H1 (cell line): ENCODE results near the gene ATG4D. TPM values are rescaled to one million over a fixed set of nuclear protein-coding genes. Genes with fewer than 3 reads are reported as not detected.

Experiments
- CTCF ChIA-PET: fragments of 300-600 bp; sonication (Branson Sonifier 250); formaldehyde crosslinking; loops from one replicate; lab custom pipeline; 2021; ENCODE audit not compliant: partially characterized antibody; lab: Charles Lee
- POLR2A ChIA-PET: fragments of 300-600 bp; sonication (Branson Sonifier 250); formaldehyde crosslinking; loops from one replicate; lab custom pipeline; 2021; ENCODE audit warnings: inconsistent platforms; ENCODE audit not compliant: partially characterized antibody; lab: Charles Lee
- DNase-seq, 2 experiments: peaks; one replicate each; pipeline versions ENCODE4 v3.0.0 to v3.0.0-alpha.2; 2010 to 2022; ENCODE audit warnings: low spot score in 2 of 2, low read depth in 1 of 2, mixed read lengths in 1 of 2
- FAIRE-seq: peaks from 2 replicates; lab custom pipeline; 2011; peaks lifted over from hg19 to GRCh38; lab: Jason Lieb, UNC
- H2AFZ ChIP-seq: 2 replicates; pipeline ENCODE4 v1.8.1; 2012; ENCODE audit warnings: low read length, inconsistent platforms
- H2AK5ac ChIP-seq: 2 replicates; pipeline ENCODE4 v1.6.1; 2013; ENCODE audit warnings: low read depth, low read length
- H2BK120ac ChIP-seq: replicated peaks from 2 replicates; pipeline ENCODE3; 2013; ENCODE audit warnings: low read depth, low read length, inconsistent platforms
- H2BK12ac ChIP-seq: 2 replicates; pipeline ENCODE4 v1.6.1; 2013; ENCODE audit warnings: low read depth, low read length
- H2BK15ac ChIP-seq: 2 replicates; pipeline ENCODE4 v1.6.1; 2013; ENCODE audit warnings: low read length
- H2BK20ac ChIP-seq: 2 replicates; pipeline ENCODE4 v1.6.1; 2013; ENCODE audit warnings: low read length
- H2BK5ac ChIP-seq: 2 replicates; pipeline ENCODE4 v1.6.1; 2013; ENCODE audit warnings: low read depth, low read length
- H3K14ac ChIP-seq: 2 replicates; pipeline ENCODE4 v1.6.1; 2013; ENCODE audit warnings: inconsistent platforms; ENCODE audit not compliant: insufficient read length
- H3K18ac ChIP-seq: 2 replicates; pipeline ENCODE4 v1.6.1; 2013; ENCODE audit warnings: low read length; ENCODE audit errors: extremely low read depth
- H3K23ac ChIP-seq: 2 replicates; pipeline ENCODE4 v1.6.1; 2013; ENCODE audit warnings: inconsistent platforms; ENCODE audit not compliant: insufficient read length
- H3K23me2 ChIP-seq: 2 replicates; pipeline ENCODE4 v1.6.1; 2013; ENCODE audit warnings: low read depth, low read length
- H3K27ac ChIP-seq: 2 replicates; pipeline ENCODE4 v1.6.1; 2011; ENCODE audit warnings: low read depth, low read length, inconsistent platforms
- H3K27me3 ChIP-seq, 4 experiments: replicated peaks in 1 of 4; 1 replicate in 1 of 4; 2 replicates in 3 of 4; pipeline versions ENCODE4 v1.6.1 to v1.8.1; 2011 to 2013; ENCODE audit warnings: low read length in 3 of 4, mild to moderate bottlenecking in 3 of 4, inconsistent platforms in 2 of 4, mixed read lengths in 2 of 4, moderate library complexity in 1 of 4; ENCODE audit not compliant: control insufficient read depth in 3 of 4, insufficient read depth in 3 of 4; ENCODE audit errors: extremely low read depth in 1 of 4
- H3K36me3 ChIP-seq, 4 experiments: 2 replicates each; pipeline versions ENCODE4 v1.6.1 to v1.8.1; 2011 to 2013; ENCODE audit warnings: mild to moderate bottlenecking in 4 of 4, low read length in 3 of 4, moderate library complexity in 2 of 4, control low read depth in 1 of 4, inconsistent platforms in 1 of 4; ENCODE audit not compliant: insufficient read depth in 4 of 4, control insufficient read depth in 2 of 4
- H3K4ac ChIP-seq: replicated peaks from 2 replicates; pipeline ENCODE3; 2013; ENCODE audit warnings: low read length, low read depth, mixed read lengths, inconsistent platforms; ENCODE audit not compliant: insufficient read length
- H3K4me1 ChIP-seq, 4 experiments: replicated peaks in 1 of 4; 1 replicate in 1 of 4; 2 replicates in 3 of 4; pipeline versions ENCODE4 v1.6.1 to v1.8.1; 2011 to 2013; ENCODE audit warnings: low read length in 3 of 4, inconsistent platforms in 2 of 4, mixed read lengths in 1 of 4; ENCODE audit not compliant: insufficient read depth in 4 of 4, control insufficient read depth in 3 of 4
- H3K4me2 ChIP-seq, 2 experiments: 2 replicates each; pipeline versions ENCODE4 v1.6.1 to v1.8.1; 2011 to 2013; ENCODE audit warnings: low read depth in 2 of 2, low read length in 2 of 2, control low read depth in 1 of 2, inconsistent platforms in 1 of 2, mild to moderate bottlenecking in 1 of 2; ENCODE audit not compliant: insufficient read depth in 1 of 2
- H3K4me3 ChIP-seq, 4 experiments: fragments of 200-600, 300-600 bp in 1 of 4; sonication (generic), shearing (Covaris generic), sonication (Bioruptor Twin) in 1 of 4; 2 replicates each; pipeline versions ENCODE4 v1.5.1 to v1.8.1; 2011 to 2016; ENCODE audit warnings: low read length in 4 of 4, low read depth in 3 of 4, control low read depth in 2 of 4, inconsistent platforms in 2 of 4, mild to moderate bottlenecking in 2 of 4, mixed read lengths in 1 of 4, moderate library complexity in 1 of 4; ENCODE audit not compliant: insufficient read depth in 2 of 4; ENCODE audit errors: extremely low read depth in 1 of 4
- H3K56ac ChIP-seq: replicated peaks from 2 replicates; pipeline ENCODE3; 2013; ENCODE audit warnings: low read depth, mild to moderate bottlenecking, mixed read lengths, low read length, inconsistent platforms; ENCODE audit not compliant: insufficient read length
- H3K79me1 ChIP-seq: 2 replicates; pipeline ENCODE4 v1.6.1; 2013; ENCODE audit warnings: low read depth, low read length, control low read depth
- H3K79me2 ChIP-seq, 2 experiments: 2 replicates each; pipeline versions ENCODE4 v1.6.1 to v1.8.1; 2012 to 2013; ENCODE audit warnings: low read length in 2 of 2, mild to moderate bottlenecking in 2 of 2, inconsistent platforms in 1 of 2; ENCODE audit not compliant: insufficient read depth in 2 of 2, control insufficient read depth in 1 of 2
- H3K9ac ChIP-seq, 4 experiments: replicated peaks in 1 of 4; 1 replicate in 1 of 4; 2 replicates in 3 of 4; pipeline versions ENCODE4 v1.6.1 to v1.8.1; 2011 to 2013; ENCODE audit warnings: low read depth in 3 of 4, low read length in 3 of 4, control low read depth in 2 of 4, mild to moderate bottlenecking in 2 of 4, moderate library complexity in 2 of 4, inconsistent platforms in 1 of 4; ENCODE audit errors: extremely low read depth in 1 of 4
- H3K9me3 ChIP-seq, 2 experiments: 2 replicates each; pipeline versions ENCODE4 v1.6.1 to v1.8.1; 2012 to 2013; ENCODE audit warnings: mild to moderate bottlenecking in 2 of 2, moderate library complexity in 2 of 2, control low read depth in 1 of 2, inconsistent platforms in 1 of 2, low read depth in 1 of 2, low read length in 1 of 2, mixed read lengths in 1 of 2; ENCODE audit not compliant: insufficient read depth in 2 of 2
- H4K20me1 ChIP-seq, 2 experiments: replicated peaks in 1 of 2; 2 replicates each; pipeline versions ENCODE3 to v1.8.1; 2011 to 2013; ENCODE audit warnings: inconsistent platforms in 2 of 2, low read length in 2 of 2, mild to moderate bottlenecking in 1 of 2; ENCODE audit not compliant: insufficient read depth in 2 of 2, control insufficient read depth in 1 of 2
- H4K5ac ChIP-seq: 2 replicates; pipeline ENCODE4 v1.6.1; 2013; ENCODE audit warnings: low read length, low read depth, mixed read lengths, inconsistent platforms; ENCODE audit not compliant: insufficient read length
- H4K8ac ChIP-seq: 2 replicates; pipeline ENCODE4 v1.8.0; 2013; ENCODE audit warnings: mild to moderate bottlenecking, moderate library complexity, low read length, inconsistent platforms; ENCODE audit not compliant: insufficient read depth; ENCODE audit errors: extremely low read depth
- H4K91ac ChIP-seq: replicated peaks from 2 replicates; pipeline ENCODE3; 2013; ENCODE audit warnings: low read length, mixed read lengths, inconsistent platforms; ENCODE audit not compliant: insufficient read length
- BCL11A ChIP-seq, 2 experiments: IDR thresholded peaks; one replicate each; pipeline ENCODE4 v1.6.1; 2011; ENCODE audit warnings: low read depth in 2 of 2, low read length in 2 of 2, mild to moderate bottlenecking in 2 of 2
- BRCA1 ChIP-seq: IDR thresholded peaks from 2 replicates; pipeline ENCODE4 v1.6.1; 2012; ENCODE audit warnings: low read depth, low read length, improper control_type of control experiment
- CEBPB ChIP-seq: IDR thresholded peaks from 2 replicates; pipeline ENCODE4 v1.6.1; 2012; ENCODE audit warnings: low read depth, low read length
- GTF2F1 ChIP-seq: IDR thresholded peaks from 2 replicates; pipeline ENCODE4 v1.6.1; 2012; ENCODE audit warnings: low read depth, low read length, improper control_type of control experiment, borderline replicate concordance
- RAD21 ChIP-seq, 2 experiments: IDR thresholded peaks in 1 of 2; conservative IDR thresholded peaks in 1 of 2; 2 replicates each; pipeline ENCODE4 v1.6.1; 2011; ENCODE audit warnings: low read depth in 2 of 2, low read length in 2 of 2, improper control_type of control experiment in 1 of 2, inconsistent platforms in 1 of 2, mild to moderate bottlenecking in 1 of 2, moderate library complexity in 1 of 2
- TAF7 ChIP-seq: optimal IDR thresholded peaks from 2 replicates; pipeline ENCODE3; 2011; ENCODE audit warnings: low read depth, mild to moderate bottlenecking, inconsistent platforms, low read length, moderate library complexity, borderline replicate concordance
- WGBS, 2 experiments: shearing (Covaris generic) in 1 of 2; methylation state at CpG; one replicate each; pipeline versions ENCODE4 v1.1.6 to v1.1.7; 2013 to 2015; ENCODE audit warnings: low lambda C conversion rate in 2 of 2, mixed read lengths in 2 of 2, inconsistent platforms in 1 of 2, low coverage in 1 of 2, missing lambda C conversion rate in 1 of 2; ENCODE audit not compliant: insufficient replicate concordance in 2 of 2, insufficient coverage in 1 of 2, insufficient read length in 1 of 2; ENCODE audit errors: extremely low coverage in 1 of 2, missing lambda C conversion rate in 1 of 2; 5-methylcytosine and 5-hydroxymethylcytosine counted together
- polyA plus RNA-seq, 7 experiments: library from polyadenylated mRNA; depleted of rRNA in 3 of 7; stranded (reverse) in 5 of 7; unstranded in 2 of 7; fragments of >200 nt in 5 of 7; fragments of 200-250 nt in 2 of 7; gene quantifications; 1 replicate in 5 of 7; 2 replicates in 1 of 7; 4 replicates in 1 of 7; pipeline versions ENCODE4 v1.2.1 to v1.2.3, GENCODE V29; 2011 to 2013; ENCODE audit warnings: missing spikeins in 2 of 7, mixed read lengths in 2 of 7
- total RNA-seq: library from RNA; stranded (reverse); fragmentation: NEBNext Ultra II Directional; extraction: Animal tissue kit (Norgen Biotek cat#: 25700); gene quantifications from 2 replicates; pipeline ENCODE4 v1.2.1, GENCODE V29; 2021
- TF ChIP-seq, protein P1 (sequence below): IDR thresholded peaks from 2 replicates; pipeline ENCODE4 v1.6.1; 2011; ENCODE audit warnings: low read depth, mild to moderate bottlenecking, low read length; ENCODE audit not compliant: insufficient read depth

ATG4D gene
- total and polyA plus RNA-seq, 2 of the 8 experiments (the other 6 are each of a cell fraction or from before 2014, with no cell fraction given), result 39.6 to 43.7 TPM

DNA sequence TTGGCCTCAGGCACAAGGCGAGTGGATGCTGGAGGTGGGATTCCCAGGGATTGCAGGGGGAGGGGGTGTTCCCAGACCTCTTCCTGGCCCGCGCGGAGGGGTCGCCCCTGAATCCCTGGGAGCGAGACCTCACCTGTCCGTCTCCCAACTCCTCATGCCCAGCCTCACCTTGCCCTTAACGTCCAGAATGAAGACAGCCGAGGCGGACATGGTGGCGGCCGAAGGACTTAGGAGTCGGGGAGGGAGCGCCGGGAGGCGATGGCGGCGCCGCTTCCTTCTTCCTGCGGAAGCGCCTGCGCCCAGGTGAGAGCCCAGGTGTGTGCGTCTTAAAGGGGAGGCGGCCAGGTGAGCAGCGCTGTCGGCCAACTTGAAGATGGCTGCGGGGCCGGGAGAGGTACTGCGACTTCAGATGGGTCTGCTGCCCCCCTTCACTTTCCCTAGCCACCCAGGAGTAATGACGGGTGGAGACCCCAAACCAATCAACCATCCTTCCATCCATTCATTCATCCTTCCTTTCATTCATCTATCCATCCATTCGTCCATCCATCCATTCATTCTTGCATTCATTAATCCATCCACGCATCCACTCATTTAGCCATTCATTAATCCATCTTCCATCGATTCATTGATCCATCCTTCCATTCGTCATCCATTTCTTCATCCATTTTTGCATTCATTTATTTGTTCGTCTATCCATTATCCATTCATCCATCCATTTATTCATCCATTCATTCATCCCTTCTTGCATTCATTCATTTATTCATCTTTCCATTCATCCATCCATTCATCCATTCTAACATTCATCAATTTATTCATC, 43.5 kb downstream of the ATG4D start, which contains the start of gene AP1M2:
Gene AP1M2 (minus strand): TSS at position 291 of the 817 bp plus-strand sequence. CDS start 81 bp downstream, at position 210.
- FAIRE-seq (no peak), DNase-seq (peak; percentile 53 to 79)
- peak within 1 kb of the TSS; percentile 5 for H3K56ac ChIP-seq
- H3K4me2 ChIP-seq, result peak within 1 kb of the TSS; percentile 68 to 71
- peak within 1 kb of the TSS; percentile 98 for H2AFZ ChIP-seq
- peak within 1 kb of the TSS; percentile 60; the same call in 1 of the 2 replicates for H2BK12ac ChIP-seq
- H3K9me3 ChIP-seq, result no peaks in the 10 kb centered on the region
- peaks cover 0 to 2% (median 0%) of the 10 kb centered on the region in 4 experiments; a peak in 1 of 7 replicates for H3K27me3 ChIP-seq
- peak within 1 kb of the TSS; percentile 31 to 59 (median 38) for H3K9ac ChIP-seq
- ChIA-PET CTCF (interaction anchor here (1.3 to 2.0 kb wide), 3 partner anchors 12 to 113 kb away, joined by 3 to 13 read pairs (median 3); partner anchors contain the start of gene QTRT1), POLR2A (interaction anchor here (1.0 to 1.2 kb wide), 2 partner anchors 69 to 74 kb away, joined by 3 read pairs; no protein-coding TSS in a partner anchor)
- no peak within 1 kb of the TSS for H3K14ac ChIP-seq
- H3K27ac ChIP-seq, result no peak within 1 kb of the TSS; the same call in 1 of the 2 replicates
- no peaks in the 10 kb centered on the region for H3K4me1 ChIP-seq
- H3K4ac ChIP-seq, result no peak within 1 kb of the TSS
- peak within 1 kb of the TSS; percentile 79; the same call in 1 of the 2 replicates for H3K18ac ChIP-seq
- peaks cover 0 to 2% of the 10 kb centered on the region in 2 experiments for H4K20me1 ChIP-seq
- H4K8ac ChIP-seq, result peak within 1 kb of the TSS; percentile 91
- no peak within 1 kb of the TSS for H2BK20ac ChIP-seq
- peak within 1 kb of the TSS; percentile 42 for H4K5ac ChIP-seq
- no peak within 1 kb of the TSS for H2BK120ac ChIP-seq
- WGBS, 2 experiments, result 18 to 100% methylated on average over 4 to 33 of the region's 35 CpGs
- H2BK15ac ChIP-seq, result 0 out of 2 replicates have a peak within 1 kb of the TSS, but pooled peaks have one; percentile 16
- H3K36me3 ChIP-seq, result peaks cover 0 to 14% (median 4%) of the 10 kb centered on the region in 4 experiments; a peak in 5 of 8 replicates
- no peak within 1 kb of the TSS for H3K23ac ChIP-seq
- H2AK5ac ChIP-seq, result no peak within 1 kb of the TSS
- H3K23me2 ChIP-seq, result peaks cover 4% of the 10 kb centered on the region; the same call in 1 of the 2 replicates
- H3K79me1 ChIP-seq, result peaks cover 3% of the 10 kb centered on the region; the same call in 1 of the 2 replicates
- peaks cover 0 to 5% of the 10 kb centered on the region in 2 experiments; a peak in 1 of 4 replicates for H3K79me2 ChIP-seq
- H4K91ac ChIP-seq, result no peak within 1 kb of the TSS
- peak within 1 kb of the TSS; percentile 57; the same call in 1 of the 2 replicates for H2BK5ac ChIP-seq
- peak within 1 kb of the TSS; percentile 84 to 97 (median 91) for H3K4me3 ChIP-seq
- no peak for TF ChIP-seq TAF7
- TF ChIP-seq GTF2F1, result no peak
- TF ChIP-seq BCL11A (IDR thresholded peaks at IDR 0.05; ENCODE audit: low read depth in 2 of 2, low read length in 2 of 2), result no peak
- TF ChIP-seq CEBPB, result no peak
- TF ChIP-seq RAD21 (IDR thresholded peaks at IDR 0.05 in 1 of 2, conservative IDR thresholded peaks at IDR 0.05 in 1 of 2; ENCODE audit: low read depth in 2 of 2, low read length in 2 of 2), result peak in 1 of 2 experiments; percentile 9; a peak in 1 of 4 replicates
- TF ChIP-seq, protein P1, sequence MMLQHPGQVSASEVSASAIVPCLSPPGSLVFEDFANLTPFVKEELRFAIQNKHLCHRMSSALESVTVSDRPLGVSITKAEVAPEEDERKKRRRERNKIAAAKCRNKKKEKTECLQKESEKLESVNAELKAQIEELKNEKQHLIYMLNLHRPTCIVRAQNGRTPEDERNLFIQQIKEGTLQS, result no peak
- TF ChIP-seq BRCA1, result no peak
